GM21526 (cell line): Measurements from ENCODE around the gene MIEN1.
"Not testable (repeated sequence)": the region's sequence is repeated elsewhere in the genome, so short reads cannot be mapped to it uniquely, and the experiment has no call there.

Experiments used
- ATAC-seq: cut with Tn5 transposase; IDR thresholded peaks from one replicate; pipeline ENCODE4 v1.9.1; 2021; ENCODE audit warnings: moderate library complexity; ENCODE audit not compliant: unreplicated experiment, low FRiP score

The MIEN1 gene

GRCh38 chr17:39719563-39720355 lies 10.6 kb downstream of the MIEN1 start:
- ATAC-seq, result no peak

- ATAC-seq, result no peak
These were observed 12.7 kb downstream of the MIEN1 start for GRCh38 chr17:39717660-39718059.

GRCh38 chr17:39716879-39717536 lies 13.3 kb downstream of the MIEN1 start:
- no peak for ATAC-seq

- no peak for ATAC-seq
These were observed 14.1 kb downstream of the MIEN1 start for GRCh38 chr17:39716073-39716818.

GRCh38 chr17:39715375-39716072 lies 14.8 kb downstream of the MIEN1 start:
- ATAC-seq, result no peak

- no peak for ATAC-seq
These were observed 16.1 kb downstream of the MIEN1 start for GRCh38 chr17:39714234-39714633.

- no peak for ATAC-seq
These were observed 18.5 kb downstream of the MIEN1 start for GRCh38 chr17:39711851-39712250.

- ATAC-seq, result not testable (repeated sequence)
These were observed 19.3 kb downstream of the MIEN1 start for GRCh38 chr17:39711071-39711470.

- no peak for ATAC-seq
These were observed 20.1 kb downstream of the MIEN1 start for GRCh38 chr17:39709998-39710964.

GRCh38 chr17:39709319-39709997 lies 20.9 kb downstream of the MIEN1 start:
- no peak for ATAC-seq

- ATAC-seq, result no peak
These were observed 23.4 kb downstream of the MIEN1 start for GRCh38 chr17:39706921-39707337.

- no peak for ATAC-seq
These were observed 23.9 kb downstream of the MIEN1 start for GRCh38 chr17:39706383-39706782.

- ATAC-seq, result no peak
These were observed 24.5 kb downstream of the MIEN1 start for GRCh38 chr17:39705786-39706348.

GRCh38 chr17:39704821-39705551 lies 25.3 kb downstream of the MIEN1 start:
- ATAC-seq, result no peak

GRCh38 chr17:39703913-39704312 lies 26.4 kb downstream of the MIEN1 start:
- no peak for ATAC-seq

GRCh38 chr17:39702901-39703893 lies 27.1 kb downstream of the MIEN1 start:
- ATAC-seq, result no peak
